Activated naive CD4-positive, alpha-beta T cell treated with Interleukin-2 at 50 U/mL for 16 hours (primary cell): ENCODE results near the gene ABHD17C.
"Not testable (repeated sequence)": the region's sequence is repeated elsewhere in the genome, so short reads cannot be mapped to it uniquely, and the experiment has no call there.

Source experiments
- DNase-seq: peaks from one replicate; pipeline ENCODE4 v3.0.0-alpha.2; 2020

The ABHD17C gene

GRCh38 chr15:80695099-80695910, at the start of gene ABHD17C:
Gene ABHD17C, plus strand, starts transcription at chr15:80695310. Its CDS starts 120 bp downstream, at chr15:80695430.
- DNase-seq = peak; percentile 51

- no peak for DNase-seq
Measured at GRCh38 chr15:80645494-80646065, 49.5 kb upstream of the ABHD17C start.

- not testable (repeated sequence) for DNase-seq
Measured at GRCh38 chr15:80647424-80647823, 47.7 kb upstream of the ABHD17C start.

- DNase-seq = no peak
Measured at GRCh38 chr15:80654299-80654698, 40.8 kb upstream of the ABHD17C start.

- DNase-seq = no peak
Measured at GRCh38 chr15:80659375-80659774, 35.7 kb upstream of the ABHD17C start.

- no peak for DNase-seq
Measured at GRCh38 chr15:80660119-80660518, 35.0 kb upstream of the ABHD17C start.

GRCh38 chr15:80662129-80662528, 33.0 kb upstream of the ABHD17C start:
- no peak for DNase-seq

GRCh38 chr15:80662757-80663553, 32.2 kb upstream of the ABHD17C start:
- DNase-seq = no peak

- no peak for DNase-seq
Measured at GRCh38 chr15:80665151-80665550, 30.0 kb upstream of the ABHD17C start.

GRCh38 chr15:80667936-80668335, 27.2 kb upstream of the ABHD17C start:
- DNase-seq = no peak

- DNase-seq = no peak
Measured at GRCh38 chr15:80668546-80669236, 26.4 kb upstream of the ABHD17C start.

- no peak for DNase-seq
Measured at GRCh38 chr15:80669663-80670273, 25.3 kb upstream of the ABHD17C start.

GRCh38 chr15:80673561-80674244, 21.4 kb upstream of the ABHD17C start:
- DNase-seq = no peak

GRCh38 chr15:80674245-80674614, 20.9 kb upstream of the ABHD17C start:
- no peak for DNase-seq

GRCh38 chr15:80677041-80677440, 18.1 kb upstream of the ABHD17C start:
- DNase-seq = no peak

GRCh38 chr15:80679167-80679803, 15.8 kb upstream of the ABHD17C start:
- no peak for DNase-seq

- no peak for DNase-seq
Measured at GRCh38 chr15:80679804-80680175, 15.3 kb upstream of the ABHD17C start.

- no peak for DNase-seq
Measured at GRCh38 chr15:80682201-80682600, 12.9 kb upstream of the ABHD17C start.

GRCh38 chr15:80684697-80685096, 10.4 kb upstream of the ABHD17C start:
- DNase-seq = no peak

GRCh38 chr15:80685628-80686027, 9.5 kb upstream of the ABHD17C start:
- no peak for DNase-seq

GRCh38 chr15:80689294-80689693, 5.8 kb upstream of the ABHD17C start:
- DNase-seq = no peak

GRCh38 chr15:80689716-80690115, 5.4 kb upstream of the ABHD17C start:
- DNase-seq = no peak
